HG02938 (cell line): Measurements from ENCODE around the gene LCTL.

Source experiments
- ATAC-seq: cut with Tn5 transposase; IDR thresholded peaks from one replicate; pipeline ENCODE4 v1.9.1; 2021; ENCODE audit warnings: mild to moderate bottlenecking, moderate library complexity; ENCODE audit not compliant: unreplicated experiment

LCTL gene, protein sequence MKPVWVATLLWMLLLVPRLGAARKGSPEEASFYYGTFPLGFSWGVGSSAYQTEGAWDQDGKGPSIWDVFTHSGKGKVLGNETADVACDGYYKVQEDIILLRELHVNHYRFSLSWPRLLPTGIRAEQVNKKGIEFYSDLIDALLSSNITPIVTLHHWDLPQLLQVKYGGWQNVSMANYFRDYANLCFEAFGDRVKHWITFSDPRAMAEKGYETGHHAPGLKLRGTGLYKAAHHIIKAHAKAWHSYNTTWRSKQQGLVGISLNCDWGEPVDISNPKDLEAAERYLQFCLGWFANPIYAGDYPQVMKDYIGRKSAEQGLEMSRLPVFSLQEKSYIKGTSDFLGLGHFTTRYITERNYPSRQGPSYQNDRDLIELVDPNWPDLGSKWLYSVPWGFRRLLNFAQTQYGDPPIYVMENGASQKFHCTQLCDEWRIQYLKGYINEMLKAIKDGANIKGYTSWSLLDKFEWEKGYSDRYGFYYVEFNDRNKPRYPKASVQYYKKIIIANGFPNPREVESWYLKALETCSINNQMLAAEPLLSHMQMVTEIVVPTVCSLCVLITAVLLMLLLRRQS

DNA sequence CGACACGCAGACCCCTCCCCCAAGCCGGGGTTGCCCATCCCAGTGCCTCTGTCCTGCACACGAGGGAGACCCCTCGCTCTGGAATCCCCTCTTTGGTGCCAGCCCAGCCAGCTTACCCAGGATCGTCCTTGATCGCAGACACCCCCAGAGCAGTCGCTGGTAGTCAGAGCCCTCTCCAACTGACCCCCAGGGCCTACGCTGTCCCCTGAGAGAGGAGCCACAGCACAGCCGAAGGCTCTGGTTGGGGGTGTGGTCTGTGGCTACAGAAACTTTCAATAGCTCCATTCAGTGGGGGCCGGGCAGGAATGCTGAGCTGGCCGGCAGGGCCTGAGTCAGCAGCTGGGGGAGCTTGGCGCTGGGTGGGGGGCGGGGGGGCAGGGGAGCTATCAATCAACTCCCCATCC lies at the start of gene LCTL:
Gene LCTL, minus strand, starts transcription at position 258 of the 404 bp plus-strand sequence. CDS start 633 bp downstream, outside the sequence.
- no peak for ATAC-seq

DNA sequence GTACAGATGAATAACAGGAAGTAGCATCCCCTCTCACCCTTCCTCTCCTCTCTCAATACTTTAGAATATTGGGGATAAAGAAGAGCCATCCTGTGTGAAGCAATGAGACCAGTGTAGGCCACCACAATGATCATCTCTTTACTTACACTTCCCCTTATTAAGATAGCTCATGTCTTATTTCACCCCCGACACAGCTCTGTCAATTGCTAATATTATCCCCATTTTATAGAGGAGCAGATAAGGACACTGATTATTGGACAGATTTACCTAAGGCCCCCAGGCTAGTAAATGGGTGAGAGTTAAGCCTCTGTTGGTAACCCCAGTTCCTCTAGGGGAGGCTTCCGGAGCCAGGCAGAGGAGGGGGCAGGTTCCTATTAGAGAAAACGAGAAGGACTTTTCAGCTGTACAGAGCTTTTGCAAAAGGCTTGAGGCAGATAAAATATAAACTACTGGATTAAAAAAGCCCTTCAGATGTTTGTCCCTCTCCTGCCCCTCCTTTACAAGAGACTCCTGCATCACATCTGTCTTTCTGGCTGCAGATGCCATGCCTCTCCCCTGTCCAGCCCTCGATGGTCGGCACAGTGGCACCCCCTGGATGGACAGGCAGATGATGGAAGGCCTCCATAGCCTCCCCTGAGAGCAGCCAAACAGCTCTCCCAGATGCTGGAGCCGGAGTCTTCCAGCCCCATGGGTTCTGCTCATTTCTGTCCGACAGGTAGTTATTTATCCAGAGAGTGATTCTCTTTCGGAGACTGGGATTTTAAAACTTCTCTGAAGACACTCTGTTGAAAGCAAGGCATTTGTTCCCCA lies 49.4 kb upstream of the LCTL start:
- no peak for ATAC-seq

DNA sequence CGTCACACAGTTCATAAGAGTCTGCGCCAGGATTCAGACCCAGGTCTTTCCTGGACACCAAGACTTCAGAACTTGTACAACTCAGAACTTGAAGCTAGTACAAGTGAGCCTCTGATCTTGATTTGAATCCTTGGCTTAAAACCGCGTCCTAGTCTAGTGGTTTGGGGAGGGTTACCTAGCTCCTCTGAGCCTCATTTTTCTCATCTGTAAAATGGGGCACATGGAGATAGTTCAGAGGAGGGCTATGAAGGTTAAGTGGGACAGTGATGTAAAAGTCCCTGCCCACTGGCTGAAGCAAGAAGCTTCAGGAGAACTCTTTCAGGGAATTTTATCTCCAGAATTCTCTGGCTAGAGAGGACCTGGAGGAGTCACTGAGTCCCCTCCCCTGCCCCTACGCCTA lies 48.7 kb upstream of the LCTL start:
- no peak for ATAC-seq

DNA sequence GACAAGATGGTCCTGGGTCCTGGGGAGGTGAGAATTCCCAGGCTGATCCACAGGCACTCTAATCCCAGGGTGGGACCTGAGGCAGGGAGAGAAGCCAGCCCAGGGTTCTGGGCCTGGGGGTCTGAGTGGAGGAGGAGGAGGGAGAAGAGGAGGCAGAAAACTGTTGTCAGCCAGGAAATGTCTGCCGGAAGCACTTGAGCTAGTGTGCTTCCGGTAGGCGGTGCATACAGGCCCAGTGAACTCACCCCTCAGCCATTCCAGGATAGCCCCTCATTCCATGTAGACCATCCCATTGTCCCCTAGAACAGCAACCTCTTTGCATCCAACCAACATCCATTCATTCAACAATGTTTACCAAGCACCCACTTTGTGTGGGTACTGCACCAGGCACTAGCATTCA lies 47.9 kb upstream of the LCTL start:
- ATAC-seq, result no peak

DNA sequence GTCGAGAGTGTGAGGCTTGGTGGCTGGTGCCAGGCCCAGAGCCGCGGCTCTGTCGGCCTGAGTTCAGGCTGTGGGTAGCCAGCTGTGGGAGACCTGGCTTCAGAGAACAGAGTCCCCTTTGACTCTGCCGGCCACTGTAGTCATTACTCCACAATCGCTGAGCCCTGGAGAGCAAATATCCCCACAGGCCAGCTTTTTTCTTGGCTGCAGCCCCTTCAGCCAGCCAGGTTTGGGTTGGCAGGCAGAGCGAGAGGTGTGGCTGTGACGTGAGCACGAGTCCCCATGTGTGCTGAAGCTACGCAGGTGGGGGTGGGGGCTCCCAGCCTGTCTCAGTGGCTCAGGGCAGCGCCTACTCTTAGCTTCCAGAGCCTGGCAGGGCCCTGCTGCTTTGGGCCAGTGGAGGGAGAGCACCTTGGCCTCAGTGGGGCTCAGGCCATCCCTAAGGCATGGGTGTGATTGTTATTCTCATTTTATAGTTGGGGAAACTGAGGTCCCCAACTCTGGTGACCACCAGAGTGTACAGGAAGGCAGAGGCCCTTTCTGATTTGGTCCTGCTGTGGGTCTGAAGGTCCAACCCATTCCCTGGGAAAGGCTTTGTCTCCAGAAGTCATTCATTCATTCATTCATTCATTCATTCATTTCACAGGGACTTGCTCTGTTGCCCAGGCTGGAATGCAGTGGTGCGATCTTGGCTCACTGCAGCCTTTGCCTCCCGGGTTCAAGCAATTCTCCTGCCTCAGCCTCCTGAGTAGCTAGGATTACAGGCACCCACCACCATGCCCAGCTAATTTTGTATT lies 45.7 kb upstream of the LCTL start:
- ATAC-seq, result no peak

DNA sequence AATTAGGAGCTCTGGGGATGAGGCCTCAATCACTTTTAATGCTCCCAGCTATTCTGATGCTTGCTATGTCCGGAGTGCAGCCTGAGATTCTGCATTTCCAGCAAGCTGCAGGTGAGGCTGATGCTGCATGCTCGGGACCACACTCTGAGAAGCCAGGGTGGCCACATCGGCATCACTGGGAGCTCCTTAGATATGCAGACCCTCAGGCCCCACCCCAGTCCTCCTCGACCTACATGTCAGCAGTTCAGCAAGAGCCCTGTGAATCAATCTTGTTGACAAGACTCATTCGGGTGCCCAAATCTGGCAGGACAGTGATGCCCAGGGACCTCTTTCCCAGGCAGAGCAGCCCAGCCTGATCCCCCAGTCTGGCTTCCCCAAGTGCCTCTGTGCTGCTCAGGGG lies 44.1 kb upstream of the LCTL start:
- no peak for ATAC-seq

DNA sequence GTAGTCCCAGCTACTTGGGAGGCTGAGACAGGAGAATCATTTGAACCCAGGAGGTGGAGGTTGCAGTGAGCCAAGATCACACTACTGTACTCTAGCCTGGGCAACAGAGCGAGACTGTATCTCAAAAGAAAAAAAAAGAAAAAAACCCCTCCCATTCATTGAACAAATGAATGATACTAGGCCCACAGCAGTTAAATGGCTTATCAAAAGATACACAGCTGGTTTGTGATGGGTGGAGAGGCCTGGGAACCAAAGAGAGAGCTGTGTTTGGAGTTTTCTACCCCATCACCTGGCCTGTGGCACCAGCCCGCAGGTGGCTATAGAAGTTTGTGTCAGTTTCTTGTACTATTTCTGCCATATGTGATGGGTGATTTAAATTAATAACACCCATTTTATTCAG lies 43.1 kb upstream of the LCTL start:
- ATAC-seq, result no peak

DNA sequence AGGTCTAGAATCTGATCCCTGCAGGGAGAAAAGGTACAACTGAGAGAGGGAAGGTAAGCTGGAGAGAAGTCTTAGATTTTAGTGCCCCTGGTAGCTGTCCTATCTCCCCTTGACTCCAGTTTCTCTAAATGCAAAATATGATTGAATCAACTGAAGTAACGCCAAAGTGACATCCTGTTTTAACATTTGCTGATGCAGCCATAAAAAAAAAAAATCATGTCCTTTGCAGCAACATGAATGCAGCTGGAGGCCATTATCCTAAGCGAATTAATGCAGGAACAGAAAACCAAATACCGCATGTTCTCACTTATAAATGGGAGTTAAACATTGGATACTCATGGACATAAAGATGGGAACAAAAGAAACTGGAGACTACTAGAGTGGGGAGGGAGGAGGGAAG lies 42.4 kb upstream of the LCTL start:
- no peak for ATAC-seq

DNA sequence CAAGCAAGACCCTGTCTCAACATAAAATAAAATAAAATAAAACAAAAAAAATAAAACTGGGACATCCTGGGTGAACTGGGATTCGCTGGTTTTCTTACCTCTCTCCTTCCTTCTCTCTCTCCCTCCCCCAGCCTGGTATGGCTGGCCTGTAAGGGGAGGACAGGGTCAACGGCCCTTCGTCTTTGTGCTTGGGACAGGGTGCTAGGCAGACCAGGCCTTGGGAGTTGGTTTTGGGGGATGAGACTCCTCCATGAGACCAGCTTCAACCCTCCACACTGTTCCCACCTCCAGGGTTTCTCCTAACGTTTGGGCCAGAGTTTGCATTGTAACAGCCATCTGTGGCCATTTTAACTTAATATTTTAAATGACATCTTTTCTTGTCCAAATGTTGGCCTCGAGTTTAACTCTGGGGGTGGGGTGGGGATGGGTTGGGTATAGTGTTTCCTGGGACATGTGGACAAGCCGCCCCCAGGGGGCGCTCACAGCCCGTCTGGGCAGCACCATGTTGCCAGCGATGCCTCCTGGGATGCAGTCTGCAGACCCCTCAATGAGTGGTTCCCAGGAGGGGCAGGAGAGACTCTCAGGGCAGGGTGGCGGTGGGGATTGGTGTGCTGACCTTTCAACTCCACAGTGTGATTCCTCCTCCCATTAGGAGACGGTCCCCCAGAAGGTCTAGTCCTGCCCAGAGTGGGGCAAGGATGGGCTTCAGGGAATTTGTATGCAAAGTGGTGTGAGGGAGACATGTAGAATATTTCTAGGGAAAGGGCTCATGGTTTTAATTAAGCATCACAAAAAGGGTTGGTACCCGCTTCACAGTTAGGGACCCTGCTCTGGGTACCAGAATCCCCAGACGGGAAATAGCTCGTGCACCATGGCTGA lies 37.7 kb upstream of the LCTL start:
- no peak for ATAC-seq

DNA sequence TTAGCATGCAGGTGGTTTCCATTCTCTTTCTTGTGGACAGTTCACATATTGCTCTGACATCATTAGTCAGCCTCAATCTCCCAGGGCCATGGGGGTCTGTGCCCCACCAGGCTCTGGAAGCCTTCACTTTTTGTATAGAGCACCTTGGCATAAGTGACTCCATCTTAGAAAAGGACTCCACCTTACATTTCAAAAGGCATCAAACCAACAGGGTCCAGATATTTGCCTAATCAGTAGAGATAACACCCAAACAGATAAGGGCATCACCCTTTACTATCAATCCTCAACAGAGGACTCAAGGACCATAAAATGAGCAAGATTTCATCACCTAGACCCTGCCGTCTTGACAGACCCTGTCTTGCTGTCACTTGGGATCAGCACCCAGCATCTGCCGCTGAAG lies 35.7 kb upstream of the LCTL start:
- ATAC-seq, result no peak

DNA sequence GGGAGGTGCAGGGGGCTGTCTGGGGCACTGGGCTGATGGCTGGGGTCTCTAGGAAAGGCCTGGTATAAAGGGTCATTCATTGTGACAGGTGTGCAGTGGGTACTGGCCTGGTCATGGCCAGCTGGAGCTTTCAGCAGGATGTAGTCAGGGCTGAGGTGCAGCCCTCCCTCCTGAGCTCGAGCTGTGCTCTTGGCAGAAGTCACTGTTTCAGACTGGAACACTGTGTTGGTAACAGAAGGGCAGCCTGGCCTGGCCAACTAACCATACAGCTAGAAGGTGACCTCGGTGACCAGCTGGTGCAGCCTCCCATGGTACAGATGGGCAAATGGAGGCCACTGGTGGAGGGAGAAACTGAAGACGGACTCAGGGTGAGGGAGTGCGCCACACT lies 34.4 kb upstream of the LCTL start:
- ATAC-seq, result no peak

DNA sequence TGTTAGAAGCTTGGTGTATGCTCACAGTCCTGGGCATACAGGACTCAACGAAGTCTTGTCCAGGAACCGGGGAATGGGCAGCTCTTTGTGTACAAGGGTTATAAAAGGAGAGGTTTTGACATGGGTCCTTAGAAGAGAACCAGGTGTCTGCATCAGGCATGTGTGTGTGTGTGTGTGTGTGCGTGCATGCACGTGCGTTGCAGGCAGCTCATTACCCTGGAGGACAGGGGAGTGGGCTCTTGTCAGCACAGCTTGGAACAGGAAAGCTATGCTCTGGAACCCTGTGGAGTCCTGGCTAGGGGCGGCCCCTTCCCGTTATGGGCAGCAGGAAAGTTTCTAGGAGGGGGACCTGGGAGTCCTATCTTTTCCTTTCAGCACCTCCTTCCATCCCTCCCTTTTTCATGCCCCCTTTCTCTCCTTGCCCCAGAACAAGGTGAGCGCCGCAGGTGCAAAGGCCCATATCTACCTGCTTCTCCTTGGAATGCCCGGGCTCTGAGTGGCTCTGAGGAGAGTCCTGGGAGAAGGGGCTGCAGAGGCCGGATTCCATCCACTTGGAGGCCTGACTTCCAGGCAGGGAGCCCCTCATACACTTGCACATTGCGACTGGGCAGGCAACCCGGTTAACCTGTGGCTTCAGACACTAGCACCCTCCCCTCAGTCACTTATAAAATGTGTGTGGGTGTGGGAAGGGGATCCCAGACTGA lies 33.9 kb upstream of the LCTL start:
- ATAC-seq, result no peak

DNA sequence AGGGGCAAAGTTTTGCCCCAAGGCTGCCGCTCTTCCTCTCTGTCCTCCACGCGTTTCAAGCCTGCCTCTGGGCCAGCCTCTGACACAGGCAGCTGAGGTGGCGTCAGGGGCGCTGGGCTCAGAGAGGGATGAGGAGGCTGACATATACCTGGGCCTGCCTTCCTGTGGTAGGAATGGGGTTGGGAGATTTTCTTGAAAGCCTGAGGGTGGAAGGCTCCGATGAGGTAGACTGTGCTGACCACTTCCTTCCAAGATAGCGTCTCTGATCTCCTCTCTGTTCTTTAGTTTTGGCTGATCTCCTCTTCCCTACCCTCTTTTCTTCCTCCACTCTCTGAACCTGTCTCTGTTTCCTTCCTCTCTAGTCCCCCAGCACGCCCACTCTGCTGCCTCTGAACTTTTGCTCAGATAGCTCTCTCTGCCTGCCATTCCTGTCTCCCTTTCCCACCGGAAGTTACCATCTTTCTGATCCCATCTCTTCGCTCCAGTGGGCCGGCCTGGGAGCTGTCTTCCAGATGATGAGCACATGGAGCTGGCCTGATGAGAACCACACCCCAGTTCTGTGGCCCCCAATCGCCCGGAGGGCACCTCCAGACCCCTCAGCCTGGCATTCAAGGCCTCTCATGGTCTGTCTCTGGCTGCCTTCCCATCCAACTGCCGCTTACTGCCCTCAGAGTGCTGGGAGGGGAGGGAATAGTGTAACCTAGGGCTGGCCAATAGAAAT lies 32.5 kb upstream of the LCTL start:
- no peak for ATAC-seq

DNA sequence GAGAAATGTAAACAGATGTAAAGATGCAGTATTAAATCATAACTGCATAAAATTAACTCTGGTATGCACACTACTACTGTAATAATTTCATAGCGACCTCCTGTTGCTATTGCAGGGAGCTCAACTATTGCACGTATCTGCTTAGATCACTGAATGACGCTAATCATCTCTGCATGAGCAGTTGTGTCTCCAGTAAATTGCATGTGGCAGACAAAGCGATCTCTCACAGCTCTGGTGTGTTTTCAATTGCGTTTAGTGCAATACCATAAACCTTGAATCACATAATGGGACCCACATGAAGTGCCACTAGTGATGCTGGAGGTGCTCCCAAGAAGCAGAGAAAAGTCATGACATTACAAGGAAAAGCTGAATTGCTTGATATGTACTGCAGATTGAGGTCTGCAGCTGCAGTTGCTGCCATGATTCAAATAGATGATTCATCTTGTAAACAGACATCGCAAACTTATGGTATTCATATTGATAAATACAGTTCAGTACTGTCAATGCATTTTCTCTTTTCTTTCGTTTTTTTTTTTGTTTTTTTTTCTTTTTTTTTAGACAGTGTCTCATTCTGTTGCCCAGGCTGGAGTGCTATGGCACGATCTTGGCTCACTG lies 30.2 kb upstream of the LCTL start:
- ATAC-seq, result no peak

DNA sequence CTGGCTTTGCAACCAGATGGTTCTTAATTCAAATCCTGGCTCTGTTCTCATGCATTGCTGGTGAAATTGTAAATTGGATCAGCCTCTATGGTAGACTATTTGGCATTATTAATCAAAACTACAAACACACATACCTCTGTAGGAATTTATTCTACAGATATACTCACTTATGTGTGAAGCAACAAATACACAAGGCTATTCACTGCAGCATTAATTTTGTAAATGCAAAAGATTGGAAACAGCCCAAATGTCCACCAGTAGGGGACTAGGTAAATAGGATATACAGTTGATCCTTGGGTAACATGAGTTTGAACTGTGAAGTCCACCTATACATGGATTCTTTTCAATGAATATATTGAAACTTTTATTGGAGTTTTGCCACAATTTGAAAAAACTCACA lies 29.5 kb upstream of the LCTL start:
- ATAC-seq, result no peak

DNA sequence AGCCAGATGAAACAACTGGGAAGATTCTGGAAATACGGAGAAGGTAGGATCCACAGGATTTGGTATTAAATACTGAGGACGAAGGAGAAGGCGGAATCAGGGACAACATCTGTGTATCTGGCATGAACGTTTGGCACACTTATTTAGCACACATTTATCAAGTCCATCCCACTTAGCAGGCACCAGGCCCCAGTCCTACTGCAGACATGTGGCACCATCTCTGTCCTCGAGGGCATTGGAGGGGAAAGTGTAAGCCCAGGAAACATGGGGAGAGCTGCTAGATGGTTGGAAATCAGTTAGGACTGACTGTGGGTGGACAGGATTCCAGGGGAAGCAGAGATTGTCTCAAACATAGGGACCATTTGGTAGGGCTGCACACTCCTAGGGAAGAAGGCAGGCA lies 29.0 kb upstream of the LCTL start:
- ATAC-seq, result no peak

DNA sequence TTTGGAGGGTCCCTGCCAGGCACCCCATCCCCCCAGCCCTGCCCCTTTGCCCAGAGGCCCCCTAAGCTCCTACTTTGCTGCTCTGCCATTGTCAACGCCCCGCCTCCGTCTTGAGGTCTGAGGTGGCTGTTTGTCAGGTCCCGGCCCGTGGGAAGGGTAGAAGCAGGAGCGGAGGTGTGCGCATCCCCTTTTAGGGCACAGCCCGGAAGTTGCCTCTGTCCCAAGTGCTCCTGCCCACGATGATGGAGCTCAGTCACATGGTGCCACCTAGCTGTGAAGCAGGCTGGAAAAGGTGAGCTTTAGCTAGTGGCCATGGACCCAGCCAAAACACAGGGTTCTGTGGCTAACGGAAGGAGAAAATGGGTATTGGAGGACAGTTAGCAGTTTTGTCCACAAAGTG lies 28.5 kb upstream of the LCTL start:
- ATAC-seq, result no peak

DNA sequence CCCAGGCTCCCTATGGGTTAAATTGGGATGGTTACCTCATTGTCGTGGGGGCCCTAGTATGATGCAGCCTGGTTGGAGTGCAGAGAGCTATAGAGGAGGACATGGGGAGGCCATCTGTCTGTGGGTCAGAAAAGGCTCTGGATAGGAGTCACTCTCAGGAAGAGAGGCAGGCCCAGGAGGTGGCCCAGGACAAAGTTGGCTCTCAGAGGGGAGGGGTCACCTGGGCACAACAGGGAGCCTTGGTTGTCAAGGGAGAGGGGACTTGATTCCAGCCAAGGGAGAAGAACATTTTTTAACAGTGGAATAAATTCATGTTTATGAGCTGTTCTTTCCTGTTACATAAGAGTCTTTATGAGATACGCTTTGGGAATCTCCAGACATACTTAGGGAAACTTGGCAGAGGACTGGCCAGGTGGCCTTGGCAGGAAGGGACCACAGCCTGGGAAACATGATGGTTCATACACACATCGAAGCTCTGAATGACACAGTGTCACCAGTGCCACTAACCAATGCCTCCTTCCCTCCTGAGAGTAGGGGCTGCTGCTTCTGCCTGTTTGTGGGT lies 27.5 kb upstream of the LCTL start:
- no peak for ATAC-seq
